IMR-90 (cell line): Measurements from ENCODE around the gene TCERG1L. TPM values are rescaled to one million over a fixed set of nuclear protein-coding genes. Genes with fewer than 3 reads are reported as not detected.

ENCODE experiments used
- ATAC-seq: fragments of 200-7000 bp; cut with Tn5 transposase; 2 replicates; pipeline ENCODE4 v1.9.1; 2020; ENCODE audit warnings: low read depth, mild to moderate bottlenecking, moderate library complexity
- BruUV-seq: library from RNA; stranded (reverse); fragments of 400-500 nt; replicated peaks from 2 replicates; lab custom pipeline; 2021; lab: Mats Ljungman, UMichigan
- CTCF ChIA-PET: fragments of 300-600 bp; formaldehyde crosslinking; extraction: SDS; loops from one replicate; lab custom pipeline; 2021; ENCODE audit warnings: antibody characterized with exemption; lab: Yijun Ruan, JAX
- POLR2A ChIA-PET: fragments of 300-600 bp; sonication (Branson Sonifier 250); formaldehyde crosslinking; loops from one replicate; lab custom pipeline; 2022; ENCODE audit warnings: antibody characterized with exemption; ENCODE audit not compliant: unreplicated experiment; lab: Charles Lee
- DNase-seq: peaks from one replicate; pipeline ENCODE4 v3.0.0; 2013
- H2AFZ ChIP-seq: replicated peaks from 2 replicates; pipeline ENCODE3; 2013; ENCODE audit warnings: low read length, mild to moderate bottlenecking; ENCODE audit not compliant: poor library complexity
- H2AK5ac ChIP-seq: 2 replicates; pipeline ENCODE4 v1.6.1; 2013; ENCODE audit warnings: low read depth, low read length, inconsistent platforms
- H2AK9ac ChIP-seq: replicated peaks from 2 replicates; pipeline ENCODE3; 2013; ENCODE audit warnings: mild to moderate bottlenecking, low read depth, low read length, moderate library complexity; ENCODE audit not compliant: poor library complexity
- H2BK120ac ChIP-seq: 2 replicates; pipeline ENCODE4 v1.6.1; 2013; ENCODE audit warnings: low read depth, low read length, inconsistent platforms
- H2BK15ac ChIP-seq: 3 replicates; pipeline ENCODE4 v1.6.1; 2013; ENCODE audit warnings: low read depth, low read length, inconsistent platforms
- H2BK20ac ChIP-seq: 2 replicates; pipeline ENCODE4 v1.6.1; 2013; ENCODE audit warnings: low read depth, mild to moderate bottlenecking, inconsistent platforms, low read length, moderate library complexity
- H2BK5ac ChIP-seq: 2 replicates; pipeline ENCODE4 v1.6.1; 2013; ENCODE audit warnings: mild to moderate bottlenecking, low read depth, low read length, inconsistent platforms; ENCODE audit not compliant: poor library complexity, severe bottlenecking
- H3K14ac ChIP-seq: replicated peaks from 2 replicates; pipeline ENCODE4 v1.6.1; 2013; ENCODE audit warnings: low read depth, low read length, inconsistent platforms
- H3K18ac ChIP-seq: 2 replicates; pipeline ENCODE4 v1.6.1; 2013; ENCODE audit warnings: low read depth, low read length, control low read depth
- H3K23ac ChIP-seq: 2 replicates; pipeline ENCODE4 v1.6.1; 2013; ENCODE audit warnings: low read depth, low read length, inconsistent platforms
- H3K27ac ChIP-seq: 2 replicates; pipeline ENCODE4 v1.5.1; 2013; ENCODE audit warnings: mild to moderate bottlenecking, control low read depth, low read length; ENCODE audit not compliant: insufficient read depth
- H3K27me3 ChIP-seq: 2 replicates; pipeline ENCODE4 v1.6.1; 2013; ENCODE audit warnings: low read length; ENCODE audit not compliant: control insufficient read depth, insufficient read depth
- H3K36me3 ChIP-seq: 2 replicates; pipeline ENCODE4 v1.6.1; 2013; ENCODE audit warnings: low read length, mixed read lengths; ENCODE audit not compliant: control insufficient read depth, insufficient read depth
- H3K4ac ChIP-seq: 2 replicates; pipeline ENCODE4 v1.6.1; 2013; ENCODE audit warnings: low read depth, low read length, inconsistent platforms
- H3K4me1 ChIP-seq: 2 replicates; pipeline ENCODE4 v1.6.1; 2013; ENCODE audit warnings: low read length, mixed read lengths; ENCODE audit not compliant: control insufficient read depth, insufficient read depth
- H3K4me2 ChIP-seq: 2 replicates; pipeline ENCODE4 v1.6.1; 2013; ENCODE audit warnings: low read depth, mild to moderate bottlenecking, control low read depth, low read length, moderate library complexity
- H3K4me3 ChIP-seq: 2 replicates; pipeline ENCODE4 v1.5.1; 2013; ENCODE audit warnings: low read depth, mild to moderate bottlenecking, control low read depth, low read length, moderate library complexity; ENCODE audit not compliant: insufficient read depth
- H3K56ac ChIP-seq: 2 replicates; pipeline ENCODE4 v1.6.1; 2013; ENCODE audit warnings: low read length, inconsistent platforms; ENCODE audit not compliant: insufficient read depth; ENCODE audit errors: extremely low read depth
- H3K79me1 ChIP-seq, 2 experiments: 2 replicates each; pipeline ENCODE4 v1.6.1; 2013; ENCODE audit warnings: low read length in 2 of 2, inconsistent platforms in 1 of 2, low read depth in 1 of 2
- H3K9ac ChIP-seq: 2 replicates; pipeline ENCODE4 v1.6.1; 2013; ENCODE audit warnings: low read depth, low read length, control low read depth
- H3K9me1 ChIP-seq: 2 replicates; pipeline ENCODE4 v1.6.1; 2013; ENCODE audit warnings: low read length, inconsistent platforms; ENCODE audit not compliant: insufficient read depth
- H3K9me3 ChIP-seq: 2 replicates; pipeline ENCODE4 v1.6.1; 2013; ENCODE audit warnings: low read length; ENCODE audit not compliant: control insufficient read depth, insufficient read depth
- H4K20me1 ChIP-seq: 2 replicates; pipeline ENCODE4 v1.6.1; 2013; ENCODE audit warnings: low read length, inconsistent platforms; ENCODE audit not compliant: insufficient read depth
- H4K5ac ChIP-seq: 2 replicates; pipeline ENCODE4 v1.6.1; 2013; ENCODE audit warnings: mild to moderate bottlenecking, low read depth, low read length, control low read depth
- H4K8ac ChIP-seq, 2 experiments: 2 replicates each; pipeline ENCODE4 v1.6.1; 2013; ENCODE audit warnings: low read depth in 2 of 2, low read length in 2 of 2, control low read depth in 1 of 2, inconsistent platforms in 1 of 2
- H4K91ac ChIP-seq: 2 replicates; pipeline ENCODE4 v1.6.1; 2013; ENCODE audit warnings: low read depth, low read length, inconsistent platforms; ENCODE audit not compliant: insufficient read depth
- BHLHE40 ChIP-seq: fragments of 150-350 bp; IDR thresholded peaks from 2 replicates; pipeline ENCODE4 v1.6.1; 2016; ENCODE audit warnings: mild to moderate bottlenecking, low read depth, low read length
- CEBPB ChIP-seq: IDR thresholded peaks from 2 replicates; pipeline ENCODE4 v1.6.1; 2012; ENCODE audit warnings: low read depth, low read length, improper control_type of control experiment
- CHD1 ChIP-seq: IDR thresholded peaks from 2 replicates; pipeline ENCODE4 v1.6.1; 2012; ENCODE audit warnings: low read depth, low read length, improper control_type of control experiment
- CTCF ChIP-seq: conservative IDR thresholded peaks from 2 replicates; pipeline ENCODE4 v1.5.1; 2012; ENCODE audit warnings: mild to moderate bottlenecking, low read depth, low read length, improper control_type of control experiment
- FOS ChIP-seq: fragments of 150-350 bp; IDR thresholded peaks from 2 replicates; pipeline ENCODE4 v1.6.1; 2016; ENCODE audit warnings: low read depth, low read length
- MAFK ChIP-seq: IDR thresholded peaks from 2 replicates; pipeline ENCODE4 v1.6.1; 2012; ENCODE audit warnings: low read depth, low read length, improper control_type of control experiment
- MAZ ChIP-seq: IDR thresholded peaks from 2 replicates; pipeline ENCODE4 v1.6.1; 2012; ENCODE audit warnings: low read depth, mild to moderate bottlenecking, low read length, improper control_type of control experiment, moderate library complexity, borderline replicate concordance
- MXI1 ChIP-seq: IDR thresholded peaks from 2 replicates; pipeline ENCODE4 v1.6.1; 2012; ENCODE audit warnings: low read depth, mild to moderate bottlenecking, low read length, moderate library complexity, borderline replicate concordance
- NFE2L2 ChIP-seq: fragments of 150-350 bp; IDR thresholded peaks from 2 replicates; pipeline ENCODE4 v1.6.1; 2016; ENCODE audit warnings: low read depth, mild to moderate bottlenecking, low read length
- RAD21 ChIP-seq: IDR thresholded peaks from 2 replicates; pipeline ENCODE4 v1.6.1; 2012; ENCODE audit warnings: low read length, improper control_type of control experiment
- RCOR1 ChIP-seq: IDR thresholded peaks from 2 replicates; pipeline ENCODE4 v1.6.1; 2012; ENCODE audit warnings: mild to moderate bottlenecking, low read length, improper control_type of control experiment; ENCODE audit not compliant: insufficient replicate concordance
- RFX5 ChIP-seq: IDR thresholded peaks from 2 replicates; pipeline ENCODE4 v1.8.0; 2012; ENCODE audit warnings: low read depth, mild to moderate bottlenecking, low read length, moderate library complexity
- SMC3 ChIP-seq: fragments of 150-350 bp; IDR thresholded peaks from 2 replicates; pipeline ENCODE4 v1.6.1; 2016; ENCODE audit warnings: low read depth, mild to moderate bottlenecking, antibody characterized with exemption, low read length, moderate library complexity
- WGBS, 2 experiments: methylation state at CpG; one replicate each; pipeline versions ENCODE4 v1.1.5 to v1.1.7; 2013; ENCODE audit warnings: missing lambda C conversion rate in 2 of 2; ENCODE audit not compliant: insufficient read length in 1 of 2; ENCODE audit errors: extremely low coverage in 2 of 2; 5-methylcytosine and 5-hydroxymethylcytosine counted together
- dilution Hi-C: fragments of 300-500 bp; cut with HindIII; formaldehyde crosslinking; loops from one replicate; pipeline ENCODE4 v1.14.3; 2018; ENCODE audit warnings: low sequenced_read_pairs; ENCODE audit not compliant: unreplicated experiment
- in situ Hi-C: fragments of 300-500 bp; cut with MboI; formaldehyde crosslinking; loops from 3 replicates; pipeline ENCODE4 v1.14.3; 2019; ENCODE audit warnings: low sequenced_read_pairs, inconsistent platforms, mixed read lengths
- intact Hi-C: fragments of 100-400 bp; cut with micrococcal nuclease; formaldehyde crosslinking; loops from 2 replicates; pipeline ENCODE4 v1.10.0; 2022
- polyA plus RNA-seq, 3 experiments: library from polyadenylated mRNA; depleted of rRNA; stranded (reverse); fragments of >200 nt; gene quantifications; 2 replicates each; pipeline ENCODE4 v1.2.3, GENCODE V29; 2012; ENCODE audit warnings: low replicate concordance in 1 of 3
- total RNA-seq: library from RNA; depleted of rRNA; stranded (reverse); fragments of >200 nt; gene quantifications from 2 replicates; pipeline ENCODE4 v1.2.3, GENCODE V29; 2012

TCERG1L gene
- total and polyA plus RNA-seq, 2 of the 4 experiments (the other 2 are of a cell fraction) = not detected

- dilution Hi-C loops (no loop called here), intact Hi-C loops (no loop called here), in situ Hi-C loops (no loop called here)
- no peak overlapping the region for H3K4ac ChIP-seq
- H3K18ac ChIP-seq = no peak overlapping the region
- ATAC-seq (no peak), DNase-seq (no peak)
- H2BK5ac ChIP-seq = no peak overlapping the region
- H4K91ac ChIP-seq = no peak overlapping the region
- H2AFZ ChIP-seq = no peak overlapping the region
- H3K4me2 ChIP-seq = no peak overlapping the region
- no peak overlapping the region for H3K14ac ChIP-seq
- no peak overlapping the region for H2BK15ac ChIP-seq
- WGBS, 2 experiments = 74% methylated on average over 4 of the region's 20 CpGs; no CpG with 5 or more reads in 1 of the 2 experiments
- no peak for TF ChIP-seq RFX5
- TF ChIP-seq MAZ = no peak
- no peak for TF ChIP-seq MAFK
- no peak for TF ChIP-seq RAD21
- no peak for TF ChIP-seq CTCF
- no peak for TF ChIP-seq FOS
- TF ChIP-seq NFE2L2 = no peak
- TF ChIP-seq RCOR1 = no peak
- TF ChIP-seq CEBPB = no peak
- no peak for TF ChIP-seq BHLHE40
- no peak for TF ChIP-seq MXI1
- no peak for TF ChIP-seq SMC3
- no peak for TF ChIP-seq CHD1
- no peak overlapping the region for H3K9ac ChIP-seq
- POLR2A ChIA-PET = no interaction called here
- no peak overlapping the region for H2AK5ac ChIP-seq
- H3K27ac ChIP-seq = no peak overlapping the region
- H2AK9ac ChIP-seq = no peak overlapping the region
- CTCF ChIA-PET = no interaction called here
- H3K36me3 ChIP-seq = no peaks in the 10 kb centered on the region
- no TSS peak for BruUV-seq
- no peak overlapping the region for H3K56ac ChIP-seq
- H3K4me1 ChIP-seq = no peaks in the 10 kb centered on the region
- no peaks in the 10 kb centered on the region for H4K20me1 ChIP-seq
- no peaks in the 10 kb centered on the region for H3K79me1 ChIP-seq
- H3K9me3 ChIP-seq = peaks cover 40% of the 10 kb centered on the region
- H4K8ac ChIP-seq = no peak overlapping the region
- no peak overlapping the region for H2BK120ac ChIP-seq
- H3K9me1 ChIP-seq = no peaks in the 10 kb centered on the region
- H3K4me3 ChIP-seq = no peak overlapping the region
- H4K5ac ChIP-seq = no peak overlapping the region
- no peaks in the 10 kb centered on the region for H3K27me3 ChIP-seq
- no peak overlapping the region for H3K23ac ChIP-seq
- no peak overlapping the region for H2BK20ac ChIP-seq
These were observed 73.4 kb downstream of the TCERG1L start for GRCh38 chr10:131237991-131238651.
